ENCODE data around the gene METRN.

DNA sequence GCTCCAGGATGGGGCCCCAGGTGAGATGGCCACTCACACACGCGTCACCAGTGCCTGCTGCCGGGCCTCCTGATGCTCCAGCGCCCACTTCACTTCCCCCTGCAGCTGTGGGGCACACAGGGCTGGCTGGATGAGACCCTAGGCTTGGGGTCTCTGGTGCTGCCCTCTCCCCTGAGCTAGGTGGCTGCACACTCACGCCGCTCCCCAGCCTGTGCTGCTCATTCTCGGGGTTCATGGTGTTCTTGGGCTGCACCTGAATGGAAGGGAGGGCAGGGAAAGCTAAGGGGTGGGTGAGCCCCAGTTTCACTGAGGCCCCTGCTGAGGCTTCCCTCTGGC lies 10.1 kb downstream of the METRN start:
- TF ChIP-seq EZH2 (IDR thresholded peaks at IDR 0.05; ENCODE audit: insufficient read depth, poor library complexity, severe bottlenecking), result no peak
- no peak for TF ChIP-seq EZH2phosphoT487 (IDR thresholded peaks at IDR 0.05; ENCODE audit: insufficient read depth, low read depth)
